Fibroblast of skin of left quadriceps (primary cell): Measurements from ENCODE around the gene MAP4.
"Not testable (repeated sequence)": the region's sequence is repeated elsewhere in the genome, so short reads cannot be mapped to it uniquely, and the experiment has no call there.

Experiments
- DNase-seq, 2 experiments: peaks; one replicate each; pipeline ENCODE4 v3.0.0-alpha.2; 2013; ENCODE audit warnings: low read depth in 2 of 2

The MAP4 gene

DNA sequence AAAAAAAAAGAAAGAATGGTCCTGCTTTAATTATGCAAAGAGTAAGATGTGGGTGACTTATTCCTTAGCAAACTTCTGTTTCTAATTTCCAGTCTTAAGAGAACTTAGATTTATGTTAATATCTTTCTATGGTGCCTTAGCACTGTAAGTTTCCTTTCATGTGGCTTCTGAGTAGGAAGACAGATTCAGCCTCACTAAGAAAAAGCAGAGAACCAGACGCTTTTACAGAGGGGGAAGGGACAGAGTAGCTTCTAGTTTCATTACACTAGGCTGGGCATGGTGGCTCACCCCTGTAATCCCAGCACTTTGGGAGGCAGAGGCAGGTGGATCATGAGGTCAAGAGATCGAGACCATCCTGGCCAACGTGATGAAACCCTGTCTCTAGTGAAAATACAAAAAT, 118.3 kb downstream of the MAP4 start:
- DNase-seq, result no peak

DNA sequence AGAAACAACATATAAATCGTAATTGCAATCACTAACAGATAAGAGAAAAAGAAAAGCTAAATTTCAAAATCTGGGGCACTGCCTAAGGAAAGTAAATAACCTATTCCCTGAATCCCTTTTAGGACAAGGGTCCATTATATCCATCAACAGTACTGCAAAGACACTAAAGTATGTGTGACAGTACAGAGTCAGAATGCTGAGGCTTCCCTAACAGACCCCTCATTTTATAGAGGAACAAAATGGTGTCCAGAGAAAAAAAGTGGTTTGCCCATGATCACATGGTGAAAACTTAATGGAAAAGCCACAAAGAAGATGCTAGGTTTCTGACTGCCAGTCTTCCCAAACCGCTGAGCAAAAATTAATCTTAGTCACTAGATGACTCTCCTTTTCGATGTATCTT, 119.5 kb downstream of the MAP4 start:
- no peak for DNase-seq

DNA sequence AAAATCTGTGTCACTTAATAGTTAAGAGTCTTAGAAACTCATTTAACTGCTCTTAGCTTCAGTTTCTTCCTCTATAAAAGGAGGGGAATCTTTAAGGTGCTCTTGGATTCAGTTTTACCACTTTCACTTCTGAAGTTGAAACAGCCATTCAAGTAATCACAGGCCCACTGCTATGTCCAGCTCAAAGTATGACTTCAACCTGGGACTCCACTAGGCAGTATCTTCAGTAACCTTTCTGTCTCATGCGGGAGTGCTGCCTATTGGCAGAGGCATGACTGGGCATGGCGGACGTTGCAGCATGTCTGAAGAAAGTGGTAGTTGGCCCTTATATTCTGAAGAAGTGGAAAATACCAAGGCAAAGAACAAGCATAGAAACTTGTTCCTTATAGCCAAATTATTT, 121.0 kb downstream of the MAP4 start:
- DNase-seq, result no peak

DNA sequence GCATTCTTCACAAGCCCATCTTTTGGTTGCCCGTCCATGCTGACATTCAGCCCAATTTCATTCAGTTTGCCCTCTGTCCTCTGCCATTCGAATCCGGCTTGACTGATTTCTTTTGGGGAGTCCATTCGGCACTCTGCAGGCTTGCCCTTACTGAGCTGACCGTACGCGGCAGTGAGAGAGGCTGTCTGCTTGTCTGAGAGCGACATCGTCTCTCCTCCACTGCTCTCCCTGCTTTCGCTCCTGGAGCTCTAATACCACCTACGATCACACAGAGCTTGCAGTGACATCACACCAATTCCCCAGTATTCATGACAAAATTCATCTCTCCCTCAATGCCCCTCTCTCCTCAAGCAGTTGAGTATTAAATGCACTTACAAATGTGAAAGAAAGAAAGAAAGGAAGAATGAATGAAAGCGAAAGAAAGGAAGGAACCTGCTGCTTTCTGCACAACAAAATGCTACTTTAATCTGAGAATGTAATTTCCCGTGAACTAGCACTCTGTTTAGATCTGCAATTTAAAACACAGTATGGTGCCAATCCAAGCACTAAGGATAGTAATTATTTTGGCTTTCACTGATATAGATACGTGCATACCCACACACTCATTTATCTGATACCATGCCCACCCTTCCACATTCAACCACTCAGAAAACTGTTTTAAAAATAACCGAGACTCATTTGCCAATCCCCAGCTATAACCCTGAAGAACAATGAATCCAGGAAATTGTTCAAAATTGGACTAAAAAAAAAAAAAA, 123.8 kb downstream of the MAP4 start:
- no peak for DNase-seq

- no peak for DNase-seq
These were observed 124.6 kb downstream of the MAP4 start for GRCh38 chr3:47891613-47892005.

- no peak for DNase-seq
These were observed 125.2 kb downstream of the MAP4 start for GRCh38 chr3:47890828-47891612.

DNA sequence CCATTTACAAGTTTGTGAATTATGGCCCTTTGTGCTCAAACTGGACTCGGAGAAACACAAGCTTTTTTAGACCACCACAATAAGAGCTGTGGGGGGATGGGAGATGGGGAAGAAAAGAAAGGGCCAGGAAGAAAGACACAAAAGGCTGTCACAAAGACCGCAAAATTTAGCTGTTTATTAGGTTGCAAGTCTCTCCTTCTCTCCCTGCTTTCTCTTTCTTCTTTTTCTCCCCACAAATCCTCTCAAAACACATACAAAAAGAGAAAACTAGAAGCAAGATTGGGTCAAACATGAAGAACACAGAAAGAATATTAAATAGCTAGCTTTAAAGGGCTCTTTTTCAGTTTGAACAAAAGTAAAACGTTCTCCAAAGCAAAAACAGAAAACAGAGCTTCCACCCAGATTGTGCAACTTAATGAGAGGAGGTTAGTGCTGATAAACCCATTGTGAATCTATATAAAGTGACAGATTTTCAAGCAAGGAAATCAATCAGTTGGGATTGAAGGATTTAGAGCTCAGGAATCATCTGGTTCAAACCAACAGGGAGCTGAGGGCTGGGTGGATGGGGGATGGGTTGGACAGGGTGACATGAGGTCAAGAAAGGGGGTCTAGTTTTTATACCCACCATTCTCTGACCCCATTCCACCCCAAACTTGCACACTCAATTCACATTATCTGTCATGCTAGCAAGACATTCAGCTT, 125.9 kb downstream of the MAP4 start:
- no peak for DNase-seq

- no peak for DNase-seq
These were observed 127.0 kb downstream of the MAP4 start for GRCh38 chr3:47888986-47889757.

DNA sequence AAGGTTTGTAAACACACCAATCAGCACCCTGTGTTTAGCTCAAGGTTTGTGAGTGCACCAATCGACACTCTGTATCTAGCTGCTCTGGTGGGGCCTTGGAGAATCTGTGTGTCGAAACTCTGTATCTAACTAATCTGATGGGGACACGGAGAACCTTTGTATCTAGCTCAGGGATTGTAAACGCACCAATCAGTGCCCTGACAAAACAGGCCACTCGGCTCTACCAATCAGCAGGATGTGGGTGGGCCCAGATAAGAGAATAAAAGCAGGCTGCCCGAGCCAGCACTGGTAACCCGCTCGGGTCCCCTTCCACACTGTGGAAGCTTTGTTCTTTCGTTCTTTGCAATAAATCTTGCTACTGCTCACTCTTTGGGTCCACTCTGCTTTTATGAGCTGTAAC, 128.2 kb downstream of the MAP4 start:
- DNase-seq, result not testable (repeated sequence)

DNA sequence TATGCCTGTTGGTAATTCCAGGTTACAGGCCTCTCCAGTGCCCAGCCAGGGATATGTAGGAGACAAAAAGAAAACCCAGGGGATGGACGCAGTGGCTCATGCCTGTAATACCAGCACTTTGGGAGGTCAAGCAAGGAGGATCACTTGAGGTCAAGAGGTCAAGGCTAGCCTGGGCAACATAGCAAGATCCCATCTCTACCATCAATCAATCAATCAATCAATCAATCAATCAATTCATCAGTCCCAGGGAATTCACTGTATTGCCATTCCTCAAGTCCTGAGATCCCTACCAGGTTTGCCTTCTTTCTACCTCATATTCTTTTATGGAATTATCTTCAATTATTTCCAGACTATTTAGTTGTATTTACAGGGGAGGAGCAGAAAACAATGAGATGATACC, 131.0 kb downstream of the MAP4 start:
- DNase-seq, result no peak

GRCh38 chr3:47884603-47885002, 131.6 kb downstream of the MAP4 start:
- DNase-seq, result no peak

DNA sequence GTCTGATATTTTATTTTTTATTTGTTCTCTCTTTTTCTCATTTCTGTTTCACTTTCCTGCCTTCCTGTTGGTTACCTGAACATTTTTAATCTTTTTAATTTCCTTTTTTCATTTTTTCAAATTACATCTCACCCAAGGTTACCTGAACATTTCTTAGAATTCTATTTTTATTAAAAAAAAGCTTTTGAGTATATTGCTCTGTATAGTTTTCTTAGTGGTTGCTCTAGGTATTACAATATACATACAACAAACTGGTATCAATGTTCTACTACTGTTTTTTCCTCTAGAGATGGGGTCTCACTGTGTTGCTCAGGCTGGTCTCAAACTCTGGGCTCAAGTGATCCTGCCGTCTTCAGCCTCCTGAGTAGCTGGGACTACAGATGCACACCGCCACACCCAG, 133.9 kb downstream of the MAP4 start:
- DNase-seq, result no peak

DNA sequence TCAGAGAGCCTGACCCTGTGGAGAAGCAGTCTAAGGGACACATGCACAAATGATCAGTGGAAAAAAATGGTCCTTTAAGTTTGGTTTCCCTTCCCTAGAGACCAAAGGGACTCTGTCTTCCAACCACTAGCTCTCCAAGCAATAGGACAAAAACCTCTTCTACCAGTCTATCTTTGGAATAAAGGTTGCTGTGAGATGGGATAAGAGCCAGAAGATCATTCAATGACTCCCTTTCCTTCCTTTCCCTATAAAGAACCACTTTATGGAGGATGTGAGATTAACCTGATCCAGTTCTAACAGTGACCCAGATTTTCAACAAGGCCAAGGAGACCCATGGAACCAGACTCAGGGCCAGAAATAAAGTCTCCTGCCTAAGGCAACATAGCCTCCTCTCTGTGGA, 138.5 kb downstream of the MAP4 start:
- DNase-seq, result no peak

DNA sequence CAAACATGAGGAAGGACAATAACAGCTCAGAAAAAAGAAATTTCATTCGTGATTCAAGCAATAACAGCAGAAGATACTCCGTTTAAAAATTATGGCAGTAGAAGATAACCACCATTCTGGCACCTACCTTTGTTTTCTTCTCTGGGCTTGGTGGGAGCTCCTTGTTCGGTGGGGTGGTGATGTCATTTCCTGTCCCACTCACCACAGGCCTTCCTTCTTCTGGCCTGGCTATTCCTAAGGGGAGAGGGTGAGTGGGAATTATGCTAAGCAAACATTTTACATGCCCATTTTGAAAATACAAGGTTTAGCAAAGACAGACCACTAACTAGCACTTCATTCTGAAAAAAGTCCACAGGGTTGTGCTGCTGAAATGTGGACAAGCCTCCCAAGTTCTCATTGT, 138.9 kb downstream of the MAP4 start:
- DNase-seq, result no peak

GRCh38 chr3:47874913-47875312, 141.3 kb downstream of the MAP4 start:
- no peak for DNase-seq

- DNase-seq, result no peak
These were observed 141.8 kb downstream of the MAP4 start for GRCh38 chr3:47874438-47874837.

- no peak for DNase-seq
These were observed 143.3 kb downstream of the MAP4 start for GRCh38 chr3:47872916-47873315.

- DNase-seq, result no peak
These were observed 144.8 kb downstream of the MAP4 start for GRCh38 chr3:47871389-47871788.

DNA sequence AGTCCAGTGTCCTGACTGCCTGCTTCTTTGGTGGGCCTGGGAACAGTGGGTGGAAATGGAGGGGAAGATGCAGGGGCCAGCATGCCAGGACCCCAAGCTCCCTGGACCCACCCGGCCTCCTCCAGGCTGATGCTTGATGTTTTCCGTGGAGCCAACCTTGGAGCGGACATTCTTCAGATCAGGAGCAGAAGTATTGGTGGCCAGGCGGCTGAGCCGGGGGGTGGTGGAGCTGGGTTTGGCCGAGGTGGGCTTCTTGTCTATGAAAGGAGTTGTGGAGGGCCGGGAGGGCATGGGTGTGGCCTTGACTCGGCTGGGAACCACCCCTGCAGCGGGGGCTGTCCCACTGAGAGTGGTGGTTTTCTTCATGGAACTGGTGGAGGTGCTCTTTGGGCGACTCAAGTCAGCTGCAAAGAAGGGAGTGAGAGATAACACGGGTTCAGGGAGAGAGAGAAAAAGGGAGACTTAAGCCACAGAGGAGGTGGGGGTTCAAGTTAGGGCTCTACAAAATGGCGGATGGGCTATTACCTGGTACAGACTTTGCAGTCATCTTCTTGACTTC, 145.4 kb downstream of the MAP4 start:
- no peak for DNase-seq

- no peak for DNase-seq
These were observed 146.1 kb downstream of the MAP4 start for GRCh38 chr3:47870156-47870555.

- no peak for DNase-seq
These were observed 147.9 kb downstream of the MAP4 start for GRCh38 chr3:47868306-47868705.
